ENCODE measurements around the gene FBXO42.
"Not testable (repeated sequence)": the region's sequence is repeated elsewhere in the genome, so short reads cannot be mapped to it uniquely, and the experiment has no call there.

- TF ChIP-seq, protein P1, sequence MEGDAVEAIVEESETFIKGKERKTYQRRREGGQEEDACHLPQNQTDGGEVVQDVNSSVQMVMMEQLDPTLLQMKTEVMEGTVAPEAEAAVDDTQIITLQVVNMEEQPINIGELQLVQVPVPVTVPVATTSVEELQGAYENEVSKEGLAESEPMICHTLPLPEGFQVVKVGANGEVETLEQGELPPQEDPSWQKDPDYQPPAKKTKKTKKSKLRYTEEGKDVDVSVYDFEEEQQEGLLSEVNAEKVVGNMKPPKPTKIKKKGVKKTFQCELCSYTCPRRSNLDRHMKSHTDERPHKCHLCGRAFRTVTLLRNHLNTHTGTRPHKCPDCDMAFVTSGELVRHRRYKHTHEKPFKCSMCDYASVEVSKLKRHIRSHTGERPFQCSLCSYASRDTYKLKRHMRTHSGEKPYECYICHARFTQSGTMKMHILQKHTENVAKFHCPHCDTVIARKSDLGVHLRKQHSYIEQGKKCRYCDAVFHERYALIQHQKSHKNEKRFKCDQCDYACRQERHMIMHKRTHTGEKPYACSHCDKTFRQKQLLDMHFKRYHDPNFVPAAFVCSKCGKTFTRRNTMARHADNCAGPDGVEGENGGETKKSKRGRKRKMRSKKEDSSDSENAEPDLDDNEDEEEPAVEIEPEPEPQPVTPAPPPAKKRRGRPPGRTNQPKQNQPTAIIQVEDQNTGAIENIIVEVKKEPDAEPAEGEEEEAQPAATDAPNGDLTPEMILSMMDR (IDR thresholded peaks at IDR 0.05; ENCODE audit: control extremely low read depth in 1 of 3, insufficient read depth in 1 of 3, low read depth in 1 of 3, low read length in 3 of 3), result not testable (repeated sequence)
- TF ChIP-seq, protein P2, sequence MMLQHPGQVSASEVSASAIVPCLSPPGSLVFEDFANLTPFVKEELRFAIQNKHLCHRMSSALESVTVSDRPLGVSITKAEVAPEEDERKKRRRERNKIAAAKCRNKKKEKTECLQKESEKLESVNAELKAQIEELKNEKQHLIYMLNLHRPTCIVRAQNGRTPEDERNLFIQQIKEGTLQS (IDR thresholded peaks at IDR 0.05; ENCODE audit: insufficient read depth, low read depth, low read length), result not testable (repeated sequence)
These were observed 12.8 kb upstream of the FBXO42 start for GRCh38 chr1:16365146-16365498.
